ENCODE data around the gene TGDS. TPM values are rescaled to one million over a fixed set of nuclear protein-coding genes. Genes with fewer than 3 reads are reported as not detected.
A peak's percentile ranks its signal among the peaks of the same experiment; 100 is the strongest.

Gene TGDS
- total and polyA plus RNA-seq, 8 donors = 9.9 to 28.5 (median 21.9) TPM

DNA sequence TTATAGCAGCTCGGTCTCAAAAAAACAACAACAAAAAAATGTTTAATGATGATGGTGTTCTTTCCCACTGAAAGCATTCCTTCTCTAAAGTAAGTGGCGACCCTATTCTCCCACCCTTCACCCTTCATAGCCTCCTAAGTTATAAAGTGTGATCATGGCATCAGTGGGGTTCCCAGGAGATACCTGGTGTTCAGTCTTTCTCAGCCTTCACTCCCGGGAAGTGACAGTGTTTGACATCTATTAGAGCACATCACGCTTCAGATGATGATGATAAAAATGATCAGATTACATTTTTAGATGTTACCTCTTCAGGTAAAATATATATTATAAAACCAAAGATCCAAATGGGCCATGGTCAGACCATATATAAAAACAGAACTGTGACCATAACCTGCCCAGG lies 51.0 kb downstream of the TGDS start:
- Histone ChIP-seq H3K4me1 (peaks cover 7 to 13% of the 10 kb centered on the region in 2 donors), H3K9me3 (no peaks in the 10 kb centered on the region), H3K27me3 (peaks cover 0 to 10% of the 10 kb centered on the region in 2 donors), H3K4me3 (no peak overlapping the region), H3K36me3 (no peaks in the 10 kb centered on the region), H3K27ac (no peak overlapping the region)
- DNase-seq (no peak), ATAC-seq (no peak)
- TF ChIP-seq, protein P1, sequence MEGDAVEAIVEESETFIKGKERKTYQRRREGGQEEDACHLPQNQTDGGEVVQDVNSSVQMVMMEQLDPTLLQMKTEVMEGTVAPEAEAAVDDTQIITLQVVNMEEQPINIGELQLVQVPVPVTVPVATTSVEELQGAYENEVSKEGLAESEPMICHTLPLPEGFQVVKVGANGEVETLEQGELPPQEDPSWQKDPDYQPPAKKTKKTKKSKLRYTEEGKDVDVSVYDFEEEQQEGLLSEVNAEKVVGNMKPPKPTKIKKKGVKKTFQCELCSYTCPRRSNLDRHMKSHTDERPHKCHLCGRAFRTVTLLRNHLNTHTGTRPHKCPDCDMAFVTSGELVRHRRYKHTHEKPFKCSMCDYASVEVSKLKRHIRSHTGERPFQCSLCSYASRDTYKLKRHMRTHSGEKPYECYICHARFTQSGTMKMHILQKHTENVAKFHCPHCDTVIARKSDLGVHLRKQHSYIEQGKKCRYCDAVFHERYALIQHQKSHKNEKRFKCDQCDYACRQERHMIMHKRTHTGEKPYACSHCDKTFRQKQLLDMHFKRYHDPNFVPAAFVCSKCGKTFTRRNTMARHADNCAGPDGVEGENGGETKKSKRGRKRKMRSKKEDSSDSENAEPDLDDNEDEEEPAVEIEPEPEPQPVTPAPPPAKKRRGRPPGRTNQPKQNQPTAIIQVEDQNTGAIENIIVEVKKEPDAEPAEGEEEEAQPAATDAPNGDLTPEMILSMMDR (IDR thresholded peaks at IDR 0.05) = no peak
- intact Hi-C loops (cut with DNase I) = no loop called here

DNA sequence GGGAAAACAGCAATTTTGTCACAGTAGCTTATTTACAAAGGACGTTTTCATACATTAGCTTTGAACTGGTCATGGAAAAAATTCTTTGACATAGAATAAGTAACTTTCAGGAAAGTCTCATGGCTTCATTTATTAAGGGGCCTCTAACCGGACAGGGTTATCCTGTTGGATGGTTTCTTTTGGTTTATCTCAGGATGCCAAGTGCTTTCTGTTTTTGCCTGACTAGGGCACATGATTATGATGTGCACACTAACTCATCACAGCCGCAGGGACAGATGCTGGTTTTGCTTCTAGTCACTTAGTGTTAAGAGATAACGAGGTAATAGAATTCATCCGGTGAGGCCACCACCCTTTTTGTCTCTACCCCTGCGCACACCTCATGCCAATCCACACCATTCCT lies 53.0 kb downstream of the TGDS start:
- no peak overlapping the region for H3K4me3 ChIP-seq
- no peaks in the 10 kb centered on the region for H3K27me3 ChIP-seq
- DNase-seq (no peak), ATAC-seq (no peak)
- TF ChIP-seq, protein P1 (IDR thresholded peaks at IDR 0.05) = no peak
- H3K4me1 ChIP-seq = peaks cover 0 to 1% of the 10 kb centered on the region in 2 donors
- intact Hi-C loops (cut with DNase I) = no loop called here
- H3K27ac ChIP-seq = no peak overlapping the region
- no peaks in the 10 kb centered on the region for H3K36me3 ChIP-seq
- H3K9me3 ChIP-seq = no peaks in the 10 kb centered on the region

DNA sequence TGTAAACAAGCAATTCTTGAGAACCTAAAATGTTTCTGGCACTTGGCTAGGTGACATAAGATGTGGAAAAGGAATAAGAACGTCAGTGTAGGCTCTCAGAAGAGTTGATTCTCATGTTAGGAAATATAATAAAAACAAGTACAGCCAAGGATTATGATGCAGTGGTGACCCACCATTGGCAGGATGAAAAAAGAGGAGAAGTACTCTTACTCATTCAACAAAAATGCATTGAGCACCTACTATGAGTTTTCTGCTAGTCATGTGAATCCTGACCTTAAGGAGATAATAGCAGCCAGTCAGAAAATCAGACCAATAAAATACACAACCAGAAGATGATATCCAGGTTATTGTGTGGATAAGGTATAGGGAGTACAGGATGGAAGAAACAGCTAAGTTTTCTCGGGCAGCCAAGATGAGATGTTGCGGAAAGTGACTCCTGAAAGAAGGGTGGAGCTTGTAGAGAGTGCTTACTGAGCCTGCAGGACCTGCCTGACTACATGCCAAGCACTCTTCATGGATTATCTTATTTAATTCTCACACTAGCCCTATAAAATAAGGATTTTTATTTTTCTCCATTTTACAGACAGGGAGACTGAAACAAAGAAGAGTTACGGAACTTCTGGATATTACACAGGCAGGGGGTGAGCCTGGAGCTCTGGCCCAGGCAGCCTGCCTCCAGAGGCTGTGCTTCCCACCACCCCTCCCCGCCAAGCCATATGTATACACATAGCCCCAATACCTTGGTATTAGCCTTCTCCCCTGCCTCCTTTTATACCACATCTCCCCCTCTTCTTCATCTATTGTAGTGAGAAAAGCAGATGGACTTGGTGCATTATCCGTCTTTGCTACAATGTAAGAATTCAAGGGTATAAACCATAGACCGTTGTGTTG lies 58.0 kb downstream of the TGDS start:
- TF ChIP-seq, protein P1 (IDR thresholded peaks at IDR 0.05) = no peak
- no peak overlapping the region for H3K4me3 ChIP-seq
- H3K36me3 ChIP-seq = no peaks in the 10 kb centered on the region
- peak; percentile 91 for ATAC-seq
- DNase-seq = no peak
- no peaks in the 10 kb centered on the region for H3K4me1 ChIP-seq
- H3K27me3 ChIP-seq = no peaks in the 10 kb centered on the region
- no peak overlapping the region for H3K27ac ChIP-seq
- intact Hi-C loops (cut with DNase I) = no loop called here
- no peaks in the 10 kb centered on the region for H3K9me3 ChIP-seq

DNA sequence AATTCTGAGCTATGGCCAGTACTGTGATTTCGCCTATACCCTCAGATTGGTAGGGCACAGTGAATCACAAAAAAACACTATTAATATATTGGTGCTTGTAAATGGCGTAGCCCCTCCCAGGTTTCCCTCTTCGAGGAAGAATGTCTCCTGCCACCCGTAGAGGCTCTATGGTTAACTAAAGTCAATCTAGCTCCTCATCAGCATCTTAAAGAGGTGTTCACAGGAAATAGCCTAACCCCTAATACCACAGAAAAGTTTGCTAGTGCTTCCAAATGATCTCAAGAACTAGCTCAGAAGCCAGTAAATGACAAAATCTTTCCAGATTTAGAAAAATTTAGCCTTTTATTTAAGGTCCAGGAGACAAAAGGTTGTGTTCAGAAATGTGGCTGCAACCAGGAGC lies 60.2 kb downstream of the TGDS start:
- peaks cover 0 to 3% of the 10 kb centered on the region in 2 donors for H3K9me3 ChIP-seq
- no peaks in the 10 kb centered on the region for H3K4me1 ChIP-seq
- intact Hi-C loops (cut with DNase I) = no loop called here
- no peak for DNase-seq
- H3K27me3 ChIP-seq = no peaks in the 10 kb centered on the region
- TF ChIP-seq, protein P1 (IDR thresholded peaks at IDR 0.05) = no peak
- no peak overlapping the region for H3K4me3 ChIP-seq
- ATAC-seq = no peak
- H3K27ac ChIP-seq = no peak overlapping the region
- no peaks in the 10 kb centered on the region for H3K36me3 ChIP-seq

DNA sequence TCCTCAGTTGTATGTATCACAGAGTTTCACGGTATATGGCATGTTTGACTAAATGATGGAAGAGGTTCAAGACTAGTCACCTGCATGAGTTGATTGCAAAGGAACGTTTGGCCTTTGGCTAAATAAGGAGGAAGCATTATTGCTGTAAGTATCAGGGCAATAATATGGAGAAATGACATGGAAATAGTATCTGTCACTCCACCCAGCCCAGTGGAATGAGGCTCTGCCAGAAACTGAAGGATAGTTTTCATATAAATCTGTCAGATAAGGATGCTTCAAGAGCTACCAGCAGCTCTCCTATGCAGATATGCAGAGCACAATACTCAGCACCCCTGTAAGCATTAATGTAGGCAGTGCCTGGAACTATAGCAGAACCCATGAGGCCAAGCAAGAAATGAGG lies 60.7 kb downstream of the TGDS start:
- H3K4me1 ChIP-seq = no peaks in the 10 kb centered on the region
- H3K4me3 ChIP-seq = no peak overlapping the region
- peaks cover 0 to 3% of the 10 kb centered on the region in 2 donors for H3K9me3 ChIP-seq
- ATAC-seq (no peak), DNase-seq (no peak)
- intact Hi-C loops (cut with DNase I) = no loop called here
- TF ChIP-seq, protein P1 (IDR thresholded peaks at IDR 0.05) = no peak
- no peak overlapping the region for H3K27ac ChIP-seq
- no peaks in the 10 kb centered on the region for H3K36me3 ChIP-seq
- no peaks in the 10 kb centered on the region for H3K27me3 ChIP-seq
